Breast epithelium (tissue), 3 donors: ENCODE results near the gene FAF1.
"Not testable (repeated sequence)": the region's sequence is repeated elsewhere in the genome, so short reads cannot be mapped to it uniquely, and the experiment has no call there.

ENCODE experiments used
- POLR2A ChIP-seq: fragments of 450-650 bp; IDR thresholded peaks from one replicate; pipeline ENCODE4 v1.6.1; 2016; ENCODE audit warnings: antibody characterized with exemption, mild to moderate bottlenecking, moderate library complexity
- POLR2AphosphoS5 ChIP-seq, 3 donors: sonication (generic); formaldehyde crosslinking; IDR thresholded peaks; one replicate each; pipeline ENCODE4 v1.6.1; 2017; ENCODE audit warnings: antibody characterized with exemption in 3 of 3
- TF ChIP-seq, protein P1 (sequence below), 3 donors: fragments of 450-650 bp; IDR thresholded peaks; one replicate each; pipeline ENCODE4 v1.5.1; 2016 to 2017; ENCODE audit warnings: antibody characterized with exemption in 3 of 3, mild to moderate bottlenecking in 3 of 3, moderate library complexity in 3 of 3

- TF ChIP-seq POLR2AphosphoS5 (IDR thresholded peaks at IDR 0.05); POLR2A: not testable (repeated sequence)
- TF ChIP-seq, protein P1, sequence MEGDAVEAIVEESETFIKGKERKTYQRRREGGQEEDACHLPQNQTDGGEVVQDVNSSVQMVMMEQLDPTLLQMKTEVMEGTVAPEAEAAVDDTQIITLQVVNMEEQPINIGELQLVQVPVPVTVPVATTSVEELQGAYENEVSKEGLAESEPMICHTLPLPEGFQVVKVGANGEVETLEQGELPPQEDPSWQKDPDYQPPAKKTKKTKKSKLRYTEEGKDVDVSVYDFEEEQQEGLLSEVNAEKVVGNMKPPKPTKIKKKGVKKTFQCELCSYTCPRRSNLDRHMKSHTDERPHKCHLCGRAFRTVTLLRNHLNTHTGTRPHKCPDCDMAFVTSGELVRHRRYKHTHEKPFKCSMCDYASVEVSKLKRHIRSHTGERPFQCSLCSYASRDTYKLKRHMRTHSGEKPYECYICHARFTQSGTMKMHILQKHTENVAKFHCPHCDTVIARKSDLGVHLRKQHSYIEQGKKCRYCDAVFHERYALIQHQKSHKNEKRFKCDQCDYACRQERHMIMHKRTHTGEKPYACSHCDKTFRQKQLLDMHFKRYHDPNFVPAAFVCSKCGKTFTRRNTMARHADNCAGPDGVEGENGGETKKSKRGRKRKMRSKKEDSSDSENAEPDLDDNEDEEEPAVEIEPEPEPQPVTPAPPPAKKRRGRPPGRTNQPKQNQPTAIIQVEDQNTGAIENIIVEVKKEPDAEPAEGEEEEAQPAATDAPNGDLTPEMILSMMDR (IDR thresholded peaks at IDR 0.05): not testable (repeated sequence)
Measured at GRCh38 chr1:50907610-50908009, 52.5 kb downstream of the FAF1 start.
